Neutrophil (primary cell): ENCODE measurements around the gene TADA2A.
"Not testable (repeated sequence)": the region's sequence is repeated elsewhere in the genome, so short reads cannot be mapped to it uniquely, and the experiment has no call there.

ENCODE experiments used
- H3K27ac ChIP-seq: fragments of 200-600 bp; sonication (generic); 2 replicates; pipeline ENCODE4 v1.5.1; 2016; ENCODE audit warnings: mild to moderate bottlenecking, moderate library complexity
- H3K27me3 ChIP-seq: fragments of 200-600 bp; sonication (generic); 2 replicates; pipeline ENCODE4 v1.6.0; 2016; ENCODE audit warnings: mild to moderate bottlenecking
- H3K36me3 ChIP-seq: fragments of 200-600 bp; sonication (generic); 2 replicates; pipeline ENCODE4 v1.5.1; 2017
- H3K4me1 ChIP-seq, 2 experiments: fragments of 200-600 bp in 1 of 2; sonication (generic) in 1 of 2; 1 replicate in 1 of 2; 2 replicates in 1 of 2; pipeline versions ENCODE4 v1.5.1 to v1.6.1; 2013 to 2016; ENCODE audit warnings: low read depth in 1 of 2, low read length in 1 of 2, mild to moderate bottlenecking in 1 of 2, moderate library complexity in 1 of 2; ENCODE audit not compliant: control insufficient read depth in 1 of 2, insufficient read depth in 1 of 2
- H3K4me3 ChIP-seq, 2 experiments: fragments of 200-600 bp in 1 of 2; sonication (generic) in 1 of 2; 1 replicate in 1 of 2; 2 replicates in 1 of 2; pipeline ENCODE4 v1.5.1; 2013 to 2016; ENCODE audit warnings: low read depth in 1 of 2, low read length in 1 of 2, mild to moderate bottlenecking in 1 of 2, moderate library complexity in 1 of 2
- H3K9me3 ChIP-seq: fragments of 200-600 bp; sonication (generic); 2 replicates; pipeline ENCODE4 v1.5.1; 2016
- TF ChIP-seq, protein P1 (sequence below): fragments of 200-600 bp; sonication (generic); IDR thresholded peaks from 2 replicates; pipeline ENCODE4 v1.5.1; 2016; ENCODE audit warnings: antibody characterized with exemption

TADA2A gene

DNA sequence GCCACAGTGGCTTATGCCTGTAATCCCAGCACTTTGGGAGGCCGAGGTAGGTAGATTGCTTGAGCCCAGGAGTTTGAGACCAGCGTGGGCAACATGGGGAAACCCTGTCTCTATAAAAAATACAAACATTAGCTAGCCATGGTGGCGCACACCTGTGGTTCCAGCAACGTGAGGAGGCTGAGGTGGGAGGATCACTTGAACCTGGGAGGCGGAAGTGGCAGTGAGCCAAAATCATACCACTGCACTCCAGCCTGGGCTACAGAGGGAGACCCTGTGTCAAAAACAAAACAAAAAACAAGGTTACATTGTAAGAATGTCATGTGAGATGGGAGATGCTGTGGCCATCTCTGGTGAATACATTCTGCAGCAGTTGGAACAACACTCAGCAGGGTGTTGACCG lies 96.5 kb downstream of the TADA2A start:
- Histone ChIP-seq H3K4me3 (no peak overlapping the region), H3K27ac (no peak overlapping the region), H3K9me3 (no peaks in the 10 kb centered on the region), H3K36me3 (no peaks in the 10 kb centered on the region), H3K27me3 (no peaks in the 10 kb centered on the region), H3K4me1 (no peaks in the 10 kb centered on the region)
- TF ChIP-seq, protein P1, sequence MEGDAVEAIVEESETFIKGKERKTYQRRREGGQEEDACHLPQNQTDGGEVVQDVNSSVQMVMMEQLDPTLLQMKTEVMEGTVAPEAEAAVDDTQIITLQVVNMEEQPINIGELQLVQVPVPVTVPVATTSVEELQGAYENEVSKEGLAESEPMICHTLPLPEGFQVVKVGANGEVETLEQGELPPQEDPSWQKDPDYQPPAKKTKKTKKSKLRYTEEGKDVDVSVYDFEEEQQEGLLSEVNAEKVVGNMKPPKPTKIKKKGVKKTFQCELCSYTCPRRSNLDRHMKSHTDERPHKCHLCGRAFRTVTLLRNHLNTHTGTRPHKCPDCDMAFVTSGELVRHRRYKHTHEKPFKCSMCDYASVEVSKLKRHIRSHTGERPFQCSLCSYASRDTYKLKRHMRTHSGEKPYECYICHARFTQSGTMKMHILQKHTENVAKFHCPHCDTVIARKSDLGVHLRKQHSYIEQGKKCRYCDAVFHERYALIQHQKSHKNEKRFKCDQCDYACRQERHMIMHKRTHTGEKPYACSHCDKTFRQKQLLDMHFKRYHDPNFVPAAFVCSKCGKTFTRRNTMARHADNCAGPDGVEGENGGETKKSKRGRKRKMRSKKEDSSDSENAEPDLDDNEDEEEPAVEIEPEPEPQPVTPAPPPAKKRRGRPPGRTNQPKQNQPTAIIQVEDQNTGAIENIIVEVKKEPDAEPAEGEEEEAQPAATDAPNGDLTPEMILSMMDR = no peak

- Histone ChIP-seq H3K9me3 (no peaks in the 10 kb centered on the region), H3K27me3 (no peaks in the 10 kb centered on the region), H3K27ac (no peak overlapping the region), H3K4me1 (no peaks in the 10 kb centered on the region), H3K36me3 (no peaks in the 10 kb centered on the region), H3K4me3 (no peak overlapping the region)
- TF ChIP-seq, protein P1 = no peak
Measured at GRCh38 chr17:37505333-37505732, 98.6 kb downstream of the TADA2A start.

DNA sequence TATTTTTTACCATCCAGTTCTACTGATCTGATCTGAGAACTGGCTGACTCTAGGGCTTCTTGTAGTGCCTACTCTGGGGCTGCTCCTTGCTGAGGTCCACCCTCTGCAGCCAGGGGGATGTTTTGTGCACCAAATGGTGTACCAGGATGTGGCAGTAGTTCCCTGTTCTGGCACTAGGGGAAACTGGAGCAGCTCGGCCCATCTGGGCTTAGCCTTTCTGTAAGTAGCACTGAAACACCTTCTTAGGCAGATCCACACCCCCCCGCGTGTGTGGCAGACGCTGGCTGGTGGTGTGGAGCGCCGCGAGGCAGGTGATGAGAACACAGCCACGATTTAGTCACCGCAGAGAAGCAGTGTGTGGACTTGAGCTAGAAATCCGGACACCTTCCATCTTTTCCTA lies 100.0 kb downstream of the TADA2A start:
- Histone ChIP-seq H3K36me3 (no peaks in the 10 kb centered on the region), H3K27ac (no peak overlapping the region), H3K9me3 (no peaks in the 10 kb centered on the region), H3K27me3 (no peaks in the 10 kb centered on the region), H3K4me1 (no peaks in the 10 kb centered on the region), H3K4me3 (no peak overlapping the region)
- TF ChIP-seq, protein P1 = no peak

- no peaks in the 10 kb centered on the region for H3K9me3 ChIP-seq
- H3K4me3 ChIP-seq = no peak overlapping the region
- no peaks in the 10 kb centered on the region for H3K27me3 ChIP-seq
- H3K4me1 ChIP-seq = no peaks in the 10 kb centered on the region
- TF ChIP-seq, protein P1 = no peak
- peaks cover 1% of the 10 kb centered on the region for H3K36me3 ChIP-seq
- no peak overlapping the region for H3K27ac ChIP-seq
Measured at GRCh38 chr17:37507111-37507510, 100.4 kb downstream of the TADA2A start.

GRCh38 chr17:37510056-37510455 lies 103.4 kb downstream of the TADA2A start:
- Histone ChIP-seq H3K27ac (no peak overlapping the region), H3K36me3 (peaks cover 25% of the 10 kb centered on the region), H3K9me3 (no peaks in the 10 kb centered on the region), H3K27me3 (no peaks in the 10 kb centered on the region), H3K4me1 (no peaks in the 10 kb centered on the region), H3K4me3 (no peak overlapping the region)
- TF ChIP-seq, protein P1 = no peak

DNA sequence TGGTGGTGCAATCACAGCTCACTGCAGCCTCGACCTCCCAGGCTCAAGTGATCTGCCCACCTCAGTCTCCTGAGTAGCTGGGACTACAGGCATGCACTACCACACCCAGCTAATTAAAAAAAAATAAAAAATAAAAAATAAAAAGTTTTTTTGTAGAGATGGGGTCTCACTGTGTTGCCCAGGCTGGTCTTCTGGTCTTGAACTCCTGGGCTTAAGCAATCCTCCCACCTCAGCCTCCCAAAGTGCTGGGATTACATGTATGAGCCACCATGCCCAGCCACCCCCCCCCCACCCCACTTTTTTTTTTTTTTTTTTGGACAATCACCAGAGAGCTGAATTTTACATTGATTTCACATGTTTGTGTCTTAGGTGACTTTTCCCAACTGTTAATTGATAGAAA lies 105.0 kb downstream of the TADA2A start:
- not testable (repeated sequence) for H3K4me3 ChIP-seq, H3K9me3 ChIP-seq, H3K27ac ChIP-seq, H3K4me1 ChIP-seq, H3K27me3 ChIP-seq
- peaks cover 41% of the 10 kb centered on the region for H3K36me3 ChIP-seq
